GM18858 (cell line): ENCODE measurements around the gene CTSA.
"Not testable (repeated sequence)": the region's sequence is repeated elsewhere in the genome, so short reads cannot be mapped to it uniquely, and the experiment has no call there.

Experiments
- ATAC-seq: cut with Tn5 transposase; IDR thresholded peaks from one replicate; pipeline ENCODE4 v1.9.1; 2021; ENCODE audit not compliant: unreplicated experiment

Gene CTSA

GRCh38 chr20:45917790-45918141 is 26.6 kb downstream of the CTSA start:
- ATAC-seq, result no peak

GRCh38 chr20:45918182-45918737 is 27.1 kb downstream of the CTSA start:
- ATAC-seq, result no peak

- no peak for ATAC-seq
Observed at GRCh38 chr20:45918779-45919537, 27.8 kb downstream of the CTSA start.

- no peak for ATAC-seq
Observed at GRCh38 chr20:45919542-45920399, 28.6 kb downstream of the CTSA start.

GRCh38 chr20:45920462-45921336 is 29.6 kb downstream of the CTSA start:
- ATAC-seq, result no peak

- ATAC-seq, result no peak
Observed at GRCh38 chr20:45921337-45922189, 30.4 kb downstream of the CTSA start.

- no peak for ATAC-seq
Observed at GRCh38 chr20:45924391-45925261, 33.5 kb downstream of the CTSA start.

- no peak for ATAC-seq
Observed at GRCh38 chr20:45925821-45926506, 34.8 kb downstream of the CTSA start.

- no peak for ATAC-seq
Observed at GRCh38 chr20:45926731-45927070, 35.6 kb downstream of the CTSA start.

GRCh38 chr20:45927071-45927878 is 36.1 kb downstream of the CTSA start:
- ATAC-seq, result no peak

GRCh38 chr20:45931680-45932079 is 40.5 kb downstream of the CTSA start:
- not testable (repeated sequence) for ATAC-seq

GRCh38 chr20:45933266-45934045 is 42.3 kb downstream of the CTSA start:
- no peak for ATAC-seq

- ATAC-seq, result no peak
Observed at GRCh38 chr20:45934046-45934585, 43.0 kb downstream of the CTSA start.

GRCh38 chr20:45934586-45935415 is 43.7 kb downstream of the CTSA start, which contains the start of gene PCIF1:
Gene PCIF1, plus strand, starts transcription at chr20:45934683. Its CDS starts 4,317 bp downstream, at chr20:45939000.
- ATAC-seq, result peak; percentile 61

GRCh38 chr20:45935416-45936046 is 44.4 kb downstream of the CTSA start:
- peak; percentile 18 for ATAC-seq
